ENCODE results near the gene HLA-DPA1.
A peak's percentile ranks its signal among the peaks of the same experiment; 100 is the strongest.

HLA-DPA1 gene

DNA sequence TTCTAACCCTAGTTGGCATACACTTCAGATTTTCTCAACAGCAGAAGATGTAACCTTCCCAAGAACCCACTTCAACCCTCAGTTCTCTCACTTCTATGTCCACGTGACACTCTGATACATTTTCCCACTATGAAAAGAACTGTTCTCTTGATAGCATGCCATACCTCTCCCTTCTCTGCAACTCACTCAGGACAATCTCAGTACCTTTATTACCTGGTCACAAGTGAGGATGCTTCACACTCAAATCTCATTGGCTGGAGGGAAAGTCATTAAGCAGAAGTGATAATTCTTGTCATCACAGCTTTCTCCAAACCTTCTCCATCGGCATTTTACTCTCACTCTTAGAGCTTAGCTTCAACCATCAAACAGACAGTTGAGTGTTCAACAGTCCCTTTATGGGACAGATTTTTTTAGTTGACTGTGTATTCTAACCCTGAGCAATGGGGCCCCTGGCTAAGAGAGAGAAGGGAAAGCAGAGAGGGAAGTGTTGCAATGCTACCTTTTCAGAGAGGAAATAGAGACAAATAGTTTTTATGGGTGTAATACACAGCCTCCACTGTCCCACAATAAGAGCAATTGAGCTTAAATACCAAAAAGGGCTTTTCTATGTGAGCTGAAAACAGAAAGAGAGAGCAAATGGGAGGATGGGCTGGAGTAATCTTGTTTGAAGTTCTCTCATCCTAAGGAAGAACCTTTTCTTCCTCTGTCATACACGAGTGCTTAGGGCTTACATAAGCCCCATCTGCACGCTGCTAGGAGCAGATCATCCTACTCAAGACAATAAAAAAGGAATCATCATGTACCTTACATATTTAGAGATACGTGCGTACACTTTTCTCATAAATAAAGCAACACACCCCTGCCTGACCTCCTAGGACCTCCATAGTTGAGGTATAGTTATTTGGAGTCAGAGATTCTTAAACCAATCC lies 16.0 kb downstream of the HLA-DPA1 start:
- no peak overlapping the region for H2BK120ac ChIP-seq (ENCODE audit: low read depth, low read length)
- no peak overlapping the region for H2BK15ac ChIP-seq (ENCODE audit: low read length)
- DNase-seq (ENCODE audit: low spot score): no peak
- no peak overlapping the region for H3K4me2 ChIP-seq (ENCODE audit: insufficient read depth, low read length, poor library complexity, severe bottlenecking)
- no peak overlapping the region for H3K18ac ChIP-seq (ENCODE audit: low read length)
- no peak overlapping the region for H4K91ac ChIP-seq (ENCODE audit: low read depth, low read length, poor library complexity)
- no peaks in the 10 kb centered on the region for H3K4me1 ChIP-seq (ENCODE audit: control insufficient read depth in 2 of 2, insufficient read depth in 1 of 2, low read depth in 1 of 2, low read length in 2 of 2)
- no peak overlapping the region for H3K23ac ChIP-seq (ENCODE audit: low read depth, low read length, poor library complexity)
- H3K27me3 ChIP-seq (ENCODE audit: control insufficient read depth in 3 of 3, insufficient read depth in 3 of 3, low read depth in 1 of 3, low read length in 3 of 3): peaks cover 0 to 11% (median 0%) of the 10 kb centered on the region in 3 experiments
- no peaks in the 10 kb centered on the region for H3K9me3 ChIP-seq (replicated peaks in 1 of 2; ENCODE audit: control insufficient read depth in 2 of 2, insufficient read depth in 1 of 2, low read depth in 1 of 2, low read length in 2 of 2)
- H2BK12ac ChIP-seq (ENCODE audit: low read length): no peak overlapping the region
- H2AK5ac ChIP-seq (ENCODE audit: low read depth, low read length): no peak overlapping the region
- WGBS, 2 donors (ENCODE audit: extremely low coverage in 2 of 2, insufficient read length in 2 of 2, insufficient replicate concordance in 1 of 2): no CpG with 5 or more reads among the region's 6 CpGs
- no peak overlapping the region for H3K9ac ChIP-seq (ENCODE audit: low read depth, low read length, poor library complexity)
- no peak overlapping the region for H3K14ac ChIP-seq (ENCODE audit: low read length)
- H4K8ac ChIP-seq (ENCODE audit: low read depth, low read length): no peak overlapping the region
- H3K4ac ChIP-seq (ENCODE audit: low read length): no peak overlapping the region
- no peaks in the 10 kb centered on the region for H3K36me3 ChIP-seq (replicated peaks in 1 of 2; ENCODE audit: control insufficient read depth in 2 of 2, insufficient read depth in 2 of 2, low read length in 2 of 2)
- no peak overlapping the region for H3K27ac ChIP-seq (replicated peaks; ENCODE audit: low read length)
- no peak overlapping the region for H2AFZ ChIP-seq (ENCODE audit: low read length)
- no peaks in the 10 kb centered on the region for H3K79me1 ChIP-seq (ENCODE audit: low read depth, low read length)
- no peak overlapping the region for H2BK5ac ChIP-seq (ENCODE audit: low read length)
- H3K4me3 ChIP-seq (ENCODE audit: low read length in 2 of 2): no peak overlapping the region

DNA sequence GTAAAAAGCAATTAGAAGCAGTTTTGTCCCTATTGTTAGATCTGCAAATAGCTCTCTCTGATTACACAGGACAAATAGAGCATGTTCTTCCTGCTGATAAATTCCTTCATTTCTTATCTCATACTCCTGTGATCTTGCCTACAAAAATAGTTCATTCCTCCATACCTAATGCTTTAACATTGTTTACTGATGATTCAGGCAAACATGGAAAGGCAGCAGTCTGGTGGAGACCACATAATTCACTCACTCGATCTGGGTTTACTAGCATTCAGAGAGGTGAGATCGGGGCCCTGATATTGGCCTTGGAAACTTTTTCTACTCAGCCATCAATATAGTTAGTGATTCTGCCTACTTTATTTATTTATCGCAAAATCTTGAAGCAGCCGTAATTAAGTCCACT lies 20.2 kb downstream of the HLA-DPA1 start:
- H2BK120ac ChIP-seq (ENCODE audit: low read depth, low read length): no peak overlapping the region
- no peak for DNase-seq (ENCODE audit: low spot score)
- no peak overlapping the region for H3K14ac ChIP-seq (ENCODE audit: low read length)
- peaks cover 0 to 35% (median 0%) of the 10 kb centered on the region in 3 experiments for H3K27me3 ChIP-seq (ENCODE audit: control insufficient read depth in 3 of 3, insufficient read depth in 3 of 3, low read depth in 1 of 3, low read length in 3 of 3)
- no peaks in the 10 kb centered on the region for H3K36me3 ChIP-seq (replicated peaks in 1 of 2; ENCODE audit: control insufficient read depth in 2 of 2, insufficient read depth in 2 of 2, low read length in 2 of 2)
- no peak overlapping the region for H3K4me3 ChIP-seq (ENCODE audit: low read length in 2 of 2)
- no peak overlapping the region for H4K91ac ChIP-seq (ENCODE audit: low read depth, low read length, poor library complexity)
- no peak overlapping the region for H2AFZ ChIP-seq (ENCODE audit: low read length)
- no peak overlapping the region for H3K4ac ChIP-seq (ENCODE audit: low read length)
- peaks cover 0 to 5% of the 10 kb centered on the region in 2 donors for H3K4me1 ChIP-seq (ENCODE audit: control insufficient read depth in 2 of 2, insufficient read depth in 1 of 2, low read depth in 1 of 2, low read length in 2 of 2)
- no peak overlapping the region for H4K8ac ChIP-seq (ENCODE audit: low read depth, low read length)
- no peaks in the 10 kb centered on the region for H3K79me1 ChIP-seq (ENCODE audit: low read depth, low read length)
- no peak overlapping the region for H3K18ac ChIP-seq (ENCODE audit: low read length)
- H2BK5ac ChIP-seq (ENCODE audit: low read length): no peak overlapping the region
- H3K27ac ChIP-seq (replicated peaks; ENCODE audit: low read length): no peak overlapping the region
- no peak overlapping the region for H2AK5ac ChIP-seq (ENCODE audit: low read depth, low read length)
- WGBS, 2 donors (ENCODE audit: extremely low coverage in 2 of 2, insufficient read length in 2 of 2, insufficient replicate concordance in 1 of 2): no CpG with 5 or more reads among the region's 4 CpGs
- no peak overlapping the region for H3K4me2 ChIP-seq (ENCODE audit: insufficient read depth, low read length, poor library complexity, severe bottlenecking)
- no peak overlapping the region for H2BK15ac ChIP-seq (ENCODE audit: low read length)
- H2BK12ac ChIP-seq (ENCODE audit: low read length): no peak overlapping the region
- no peak overlapping the region for H3K9ac ChIP-seq (ENCODE audit: low read depth, low read length, poor library complexity)
- H3K23ac ChIP-seq (ENCODE audit: low read depth, low read length, poor library complexity): no peak overlapping the region
- H3K9me3 ChIP-seq (replicated peaks in 1 of 2; ENCODE audit: control insufficient read depth in 2 of 2, insufficient read depth in 1 of 2, low read depth in 1 of 2, low read length in 2 of 2): no peaks in the 10 kb centered on the region

DNA sequence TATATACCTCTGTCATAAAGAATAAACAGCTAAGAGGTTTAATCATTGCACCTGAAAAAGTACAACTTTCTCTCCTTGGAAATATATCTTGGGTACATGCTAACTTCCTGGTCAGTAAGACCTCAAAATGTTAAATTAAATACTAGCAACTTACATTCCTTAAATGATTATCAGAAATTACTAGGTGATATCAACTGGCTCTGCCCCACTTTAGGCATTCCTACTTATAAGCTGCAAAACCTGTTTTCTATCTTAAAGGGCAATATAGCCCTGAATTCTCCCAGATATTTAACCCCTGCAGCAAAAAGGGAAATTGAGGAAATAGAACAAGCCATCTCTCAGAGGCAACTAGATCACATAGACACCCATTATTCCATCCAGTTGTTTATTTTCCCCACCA lies 20.8 kb downstream of the HLA-DPA1 start:
- no peak overlapping the region for H4K8ac ChIP-seq (ENCODE audit: low read depth, low read length)
- no peak overlapping the region for H3K14ac ChIP-seq (ENCODE audit: low read length)
- H3K23ac ChIP-seq (ENCODE audit: low read depth, low read length, poor library complexity): no peak overlapping the region
- no peak overlapping the region for H3K4me3 ChIP-seq (ENCODE audit: low read length in 2 of 2)
- no peak overlapping the region for H2BK15ac ChIP-seq (ENCODE audit: low read length)
- H3K18ac ChIP-seq (ENCODE audit: low read length): no peak overlapping the region
- no peaks in the 10 kb centered on the region for H3K36me3 ChIP-seq (replicated peaks in 1 of 2; ENCODE audit: control insufficient read depth in 2 of 2, insufficient read depth in 2 of 2, low read length in 2 of 2)
- no peak overlapping the region for H3K4me2 ChIP-seq (ENCODE audit: insufficient read depth, low read length, poor library complexity, severe bottlenecking)
- H3K27ac ChIP-seq (replicated peaks; ENCODE audit: low read length): no peak overlapping the region
- H4K91ac ChIP-seq (ENCODE audit: low read depth, low read length, poor library complexity): no peak overlapping the region
- DNase-seq (ENCODE audit: low spot score): no peak
- no peaks in the 10 kb centered on the region for H3K79me1 ChIP-seq (ENCODE audit: low read depth, low read length)
- no peak overlapping the region for H3K9ac ChIP-seq (ENCODE audit: low read depth, low read length, poor library complexity)
- H3K9me3 ChIP-seq (replicated peaks in 1 of 2; ENCODE audit: control insufficient read depth in 2 of 2, insufficient read depth in 1 of 2, low read depth in 1 of 2, low read length in 2 of 2): no peaks in the 10 kb centered on the region
- H2AFZ ChIP-seq (ENCODE audit: low read length): no peak overlapping the region
- no peak overlapping the region for H2AK5ac ChIP-seq (ENCODE audit: low read depth, low read length)
- no peak overlapping the region for H2BK120ac ChIP-seq (ENCODE audit: low read depth, low read length)
- no peak overlapping the region for H2BK12ac ChIP-seq (ENCODE audit: low read length)
- no peak overlapping the region for H3K4ac ChIP-seq (ENCODE audit: low read length)
- H2BK5ac ChIP-seq (ENCODE audit: low read length): no peak overlapping the region
- H3K4me1 ChIP-seq (ENCODE audit: control insufficient read depth in 2 of 2, insufficient read depth in 1 of 2, low read depth in 1 of 2, low read length in 2 of 2): peaks cover 0 to 5% of the 10 kb centered on the region in 2 donors
- H3K27me3 ChIP-seq (ENCODE audit: control insufficient read depth in 3 of 3, insufficient read depth in 3 of 3, low read depth in 1 of 3, low read length in 3 of 3): peaks cover 0 to 31% (median 0%) of the 10 kb centered on the region in 3 experiments

DNA sequence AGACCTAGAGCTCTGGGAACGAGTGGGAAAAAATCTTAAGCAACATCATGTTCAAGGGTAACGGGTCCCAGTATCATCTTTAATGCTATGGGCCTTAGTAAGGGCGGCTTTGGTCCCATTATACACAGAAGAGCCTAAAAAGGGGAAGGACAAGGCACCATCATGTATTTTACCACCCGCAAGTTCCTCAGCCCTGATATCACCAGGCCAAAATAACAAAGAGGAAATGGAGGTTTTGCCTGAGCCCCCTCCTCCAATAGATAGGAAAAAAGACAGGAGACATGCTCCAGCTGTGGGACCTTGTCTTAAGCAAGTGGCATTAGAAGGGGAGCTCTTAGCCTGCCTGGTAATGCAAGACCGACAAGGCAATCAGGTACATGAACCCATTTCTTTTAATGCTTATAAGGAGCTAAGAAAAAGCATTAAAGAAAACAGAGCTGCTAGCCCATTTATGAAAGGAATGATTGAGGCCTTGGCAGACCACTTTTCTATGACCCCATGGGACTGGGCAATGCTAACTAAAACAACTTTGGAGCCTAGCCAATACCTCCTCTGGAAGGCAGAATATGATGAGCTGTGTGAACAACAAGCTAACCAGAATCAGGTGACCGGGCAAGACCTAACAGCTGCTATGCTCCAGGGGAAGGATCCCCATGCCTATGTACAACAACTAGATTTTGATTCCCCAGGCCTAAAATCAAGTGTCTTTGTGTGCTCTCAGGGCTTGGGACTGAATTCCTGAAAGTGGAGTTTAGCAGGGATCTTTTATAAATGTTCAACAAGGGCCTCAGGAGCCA lies 23.2 kb downstream of the HLA-DPA1 start:
- Histone ChIP-seq H3K9ac (ENCODE audit: low read depth, low read length, poor library complexity) (no peak overlapping the region), H4K8ac (ENCODE audit: low read depth, low read length) (no peak overlapping the region), H2AFZ (ENCODE audit: low read length) (no peak overlapping the region), H3K14ac (ENCODE audit: low read length) (no peak overlapping the region), H2BK15ac (ENCODE audit: low read length) (no peak overlapping the region), H3K23ac (ENCODE audit: low read depth, low read length, poor library complexity) (no peak overlapping the region), H3K18ac (ENCODE audit: low read length) (no peak overlapping the region), H3K27me3 (ENCODE audit: control insufficient read depth in 3 of 3, insufficient read depth in 3 of 3, low read depth in 1 of 3, low read length in 3 of 3) (peaks cover 0 to 23% (median 0%) of the 10 kb centered on the region in 3 experiments), H3K9me3 (replicated peaks in 1 of 2; ENCODE audit: control insufficient read depth in 2 of 2, insufficient read depth in 1 of 2, low read depth in 1 of 2, low read length in 2 of 2) (no peaks in the 10 kb centered on the region), H3K27ac (replicated peaks; ENCODE audit: low read length) (peak overlapping the region; percentile 27), H2AK5ac (ENCODE audit: low read depth, low read length) (no peak overlapping the region), H3K36me3 (replicated peaks in 1 of 2; ENCODE audit: control insufficient read depth in 2 of 2, insufficient read depth in 2 of 2, low read length in 2 of 2) (no peaks in the 10 kb centered on the region), H2BK5ac (ENCODE audit: low read length) (no peak overlapping the region), H2BK120ac (ENCODE audit: low read depth, low read length) (no peak overlapping the region), H3K4ac (ENCODE audit: low read length) (no peak overlapping the region), H2BK12ac (ENCODE audit: low read length) (no peak overlapping the region), H3K4me2 (ENCODE audit: insufficient read depth, low read length, poor library complexity, severe bottlenecking) (no peak overlapping the region), H3K4me1 (ENCODE audit: control insufficient read depth in 2 of 2, insufficient read depth in 1 of 2, low read depth in 1 of 2, low read length in 2 of 2) (peaks cover 0 to 5% of the 10 kb centered on the region in 2 donors), H4K91ac (ENCODE audit: low read depth, low read length, poor library complexity) (no peak overlapping the region), H3K4me3 (ENCODE audit: low read length in 2 of 2) (no peak overlapping the region), H3K79me1 (ENCODE audit: low read depth, low read length) (no peaks in the 10 kb centered on the region)
- DNase-seq (ENCODE audit: low spot score): no peak
- WGBS, 2 donors (ENCODE audit: extremely low coverage in 2 of 2, insufficient read length in 2 of 2, insufficient replicate concordance in 1 of 2): no CpG with 5 or more reads among the region's 6 CpGs
